GM12873 (cell line): ENCODE measurements around the gene RNASE8.

ENCODE experiments used
- CTCF ChIP-seq: IDR thresholded peaks from 2 replicates; pipeline ENCODE4 v1.5.1; 2012; ENCODE audit warnings: low read depth, mild to moderate bottlenecking, moderate library complexity, low read length, control low read depth; ENCODE audit not compliant: insufficient read depth; ENCODE audit errors: missing control alignments

The RNASE8 gene

GRCh38 chr14:21087294-21088091 is 29.9 kb downstream of the RNASE8 start:
- TF ChIP-seq CTCF: no peak

- TF ChIP-seq CTCF: no peak
Measured at GRCh38 chr14:21088687-21089086, 31.1 kb downstream of the RNASE8 start.

- TF ChIP-seq CTCF: no peak
Measured at GRCh38 chr14:21089271-21089670, 31.6 kb downstream of the RNASE8 start.

- no peak for TF ChIP-seq CTCF
Measured at GRCh38 chr14:21089877-21090193, 32.2 kb downstream of the RNASE8 start.

GRCh38 chr14:21090194-21090939 is 32.7 kb downstream of the RNASE8 start:
- TF ChIP-seq CTCF: peak; percentile 50

- TF ChIP-seq CTCF: no peak
Measured at GRCh38 chr14:21090940-21091663, 33.5 kb downstream of the RNASE8 start.

- no peak for TF ChIP-seq CTCF
Measured at GRCh38 chr14:21091821-21092272, 34.2 kb downstream of the RNASE8 start.
